Measurements from ENCODE around the gene CLCN5.

DNA sequence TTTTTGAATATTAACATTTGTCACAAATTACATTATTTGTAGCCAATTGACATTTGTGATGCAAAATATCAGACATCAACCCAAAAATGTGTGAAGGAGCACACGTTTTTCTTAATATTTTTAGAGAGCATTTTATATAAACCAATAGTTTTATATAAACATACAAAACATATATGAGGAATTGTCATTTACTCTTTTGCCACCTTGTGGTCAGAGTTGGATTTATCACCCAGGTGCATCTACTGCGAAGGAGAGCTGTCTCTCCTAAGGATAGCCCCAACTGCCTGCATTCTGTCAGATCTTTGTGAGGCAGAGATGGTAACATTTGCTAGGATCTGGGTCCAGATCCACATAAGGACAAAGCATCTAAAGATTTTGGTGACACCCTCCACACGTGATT lies 45.6 kb upstream of the CLCN5 start:
- no peak for TF ChIP-seq ZBTB1 (tag by site-specific recombination; IDR thresholded peaks at IDR 0.05)
- TF ChIP-seq, protein P1, sequence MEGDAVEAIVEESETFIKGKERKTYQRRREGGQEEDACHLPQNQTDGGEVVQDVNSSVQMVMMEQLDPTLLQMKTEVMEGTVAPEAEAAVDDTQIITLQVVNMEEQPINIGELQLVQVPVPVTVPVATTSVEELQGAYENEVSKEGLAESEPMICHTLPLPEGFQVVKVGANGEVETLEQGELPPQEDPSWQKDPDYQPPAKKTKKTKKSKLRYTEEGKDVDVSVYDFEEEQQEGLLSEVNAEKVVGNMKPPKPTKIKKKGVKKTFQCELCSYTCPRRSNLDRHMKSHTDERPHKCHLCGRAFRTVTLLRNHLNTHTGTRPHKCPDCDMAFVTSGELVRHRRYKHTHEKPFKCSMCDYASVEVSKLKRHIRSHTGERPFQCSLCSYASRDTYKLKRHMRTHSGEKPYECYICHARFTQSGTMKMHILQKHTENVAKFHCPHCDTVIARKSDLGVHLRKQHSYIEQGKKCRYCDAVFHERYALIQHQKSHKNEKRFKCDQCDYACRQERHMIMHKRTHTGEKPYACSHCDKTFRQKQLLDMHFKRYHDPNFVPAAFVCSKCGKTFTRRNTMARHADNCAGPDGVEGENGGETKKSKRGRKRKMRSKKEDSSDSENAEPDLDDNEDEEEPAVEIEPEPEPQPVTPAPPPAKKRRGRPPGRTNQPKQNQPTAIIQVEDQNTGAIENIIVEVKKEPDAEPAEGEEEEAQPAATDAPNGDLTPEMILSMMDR (tag by site-specific recombination; IDR thresholded peaks at IDR 0.05), result no peak
- TF ChIP-seq ZNF513 (tag by site-specific recombination; IDR thresholded peaks at IDR 0.05), result no peak
- TF ChIP-seq ZNF639 (tag by site-specific recombination; IDR thresholded peaks at IDR 0.05), result no peak
- no peak for TF ChIP-seq ZNF777 (tag by site-specific recombination; IDR thresholded peaks at IDR 0.05; ENCODE audit: borderline replicate concordance)
- no peak for TF ChIP-seq ZNF24 (tag by site-specific recombination; IDR thresholded peaks at IDR 0.05)
- no peak for TF ChIP-seq ZNF677 (tag by site-specific recombination; IDR thresholded peaks at IDR 0.05)
- TF ChIP-seq YY1 (tag by site-specific recombination; IDR thresholded peaks at IDR 0.05), result no peak
- TF ChIP-seq TCF7L2 (IDR thresholded peaks at IDR 0.05; ENCODE audit: borderline replicate concordance, low read depth, low read length), result no peak
- TF ChIP-seq PRDM1 (tag by site-specific recombination; IDR thresholded peaks at IDR 0.05), result no peak
- no peak for TF ChIP-seq ZIC2 (tag by site-specific recombination; IDR thresholded peaks at IDR 0.05)
